GM21526 (cell line): ENCODE measurements around the gene ZNF443.
"Not testable (repeated sequence)": the region's sequence is repeated elsewhere in the genome, so short reads cannot be mapped to it uniquely, and the experiment has no call there.

Experiments used
- ATAC-seq: cut with Tn5 transposase; IDR thresholded peaks from one replicate; pipeline ENCODE4 v1.9.1; 2021; ENCODE audit warnings: moderate library complexity; ENCODE audit not compliant: unreplicated experiment, low FRiP score

The ZNF443 gene

DNA sequence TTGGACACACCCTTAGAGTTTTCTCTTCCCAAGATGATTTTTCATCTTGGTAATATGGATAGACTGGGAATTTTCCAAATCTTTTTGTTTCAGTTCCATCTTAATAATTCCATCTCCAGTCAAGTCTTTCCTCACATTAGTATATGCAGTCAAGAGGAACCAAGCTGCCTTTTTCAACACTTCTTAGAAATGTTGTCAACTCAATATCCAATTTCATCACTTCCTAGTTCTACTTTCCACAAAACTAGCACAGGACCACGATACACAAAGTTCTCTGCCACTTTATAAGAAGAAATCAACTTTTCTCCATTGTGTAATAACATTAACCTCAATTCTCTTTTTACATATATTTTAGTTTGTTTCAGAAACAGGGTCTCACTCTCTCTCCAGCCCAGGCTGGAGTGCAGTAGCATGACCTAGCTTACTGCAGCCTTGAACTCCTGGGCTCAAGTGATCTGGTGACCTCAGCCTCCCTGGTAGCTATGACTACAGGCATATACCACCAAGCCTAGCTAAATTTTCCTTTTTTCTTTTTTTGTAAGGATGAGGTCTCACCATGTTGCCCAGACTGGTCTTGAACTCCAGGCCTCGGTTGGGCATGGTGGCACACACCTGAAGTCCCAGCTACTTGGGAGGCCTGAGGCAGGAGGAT lies 15.5 kb downstream of the ZNF443 start:
- no peak for ATAC-seq

- ATAC-seq = not testable (repeated sequence)
Observed at GRCh38 chr19:12417273-12417672, 23.5 kb downstream of the ZNF443 start.

- ATAC-seq = no peak
Observed at GRCh38 chr19:12411893-12412292, 28.9 kb downstream of the ZNF443 start.

DNA sequence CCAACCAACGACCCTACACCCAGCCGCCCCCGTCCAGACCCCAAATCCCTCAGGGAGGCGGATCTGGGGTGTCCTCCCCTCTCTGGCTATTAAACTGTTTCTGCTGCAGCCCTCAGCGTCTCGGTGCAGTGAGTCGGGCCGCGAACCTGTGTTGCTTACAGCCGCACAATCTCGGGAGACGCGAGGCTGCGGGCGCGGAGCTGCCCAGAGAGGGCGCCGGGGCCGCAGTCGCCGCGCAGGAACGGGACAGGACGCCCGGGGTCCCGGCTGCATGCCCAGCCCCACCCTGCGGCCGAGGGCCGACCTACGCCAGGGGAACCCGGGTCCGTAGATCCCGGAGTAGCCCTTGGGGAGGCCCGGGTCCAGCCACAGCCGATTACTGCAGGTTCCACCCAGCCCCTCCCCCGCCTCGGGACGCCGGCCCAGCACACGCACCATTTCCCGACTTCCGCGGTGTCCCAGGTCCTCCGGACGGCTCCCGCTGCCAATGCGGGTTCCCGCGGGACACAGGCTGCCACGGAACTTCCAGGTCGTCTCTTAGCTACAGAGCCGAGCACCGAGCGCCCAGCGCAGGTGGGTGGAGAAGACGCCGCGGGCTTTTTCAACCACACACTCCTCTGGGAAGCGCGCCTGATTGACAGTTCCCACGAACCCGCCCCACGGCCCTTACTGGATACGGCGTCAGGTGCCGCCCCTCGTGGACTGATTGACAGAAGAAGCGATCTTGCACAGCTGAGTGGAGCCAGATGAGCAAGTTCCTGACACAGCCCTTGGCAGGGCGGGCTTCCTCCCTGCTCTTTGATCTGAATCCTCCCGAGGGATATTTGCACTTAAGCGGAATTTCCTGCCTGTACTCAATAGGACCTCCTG lies 40.0 kb downstream of the ZNF443 start, which contains the start of gene ZNF799:
Gene ZNF799, minus strand, starts transcription at position 639 of the 870 bp plus-strand sequence. Its CDS starts 201 bp downstream, at position 438.
- ATAC-seq = peak; percentile 75

DNA sequence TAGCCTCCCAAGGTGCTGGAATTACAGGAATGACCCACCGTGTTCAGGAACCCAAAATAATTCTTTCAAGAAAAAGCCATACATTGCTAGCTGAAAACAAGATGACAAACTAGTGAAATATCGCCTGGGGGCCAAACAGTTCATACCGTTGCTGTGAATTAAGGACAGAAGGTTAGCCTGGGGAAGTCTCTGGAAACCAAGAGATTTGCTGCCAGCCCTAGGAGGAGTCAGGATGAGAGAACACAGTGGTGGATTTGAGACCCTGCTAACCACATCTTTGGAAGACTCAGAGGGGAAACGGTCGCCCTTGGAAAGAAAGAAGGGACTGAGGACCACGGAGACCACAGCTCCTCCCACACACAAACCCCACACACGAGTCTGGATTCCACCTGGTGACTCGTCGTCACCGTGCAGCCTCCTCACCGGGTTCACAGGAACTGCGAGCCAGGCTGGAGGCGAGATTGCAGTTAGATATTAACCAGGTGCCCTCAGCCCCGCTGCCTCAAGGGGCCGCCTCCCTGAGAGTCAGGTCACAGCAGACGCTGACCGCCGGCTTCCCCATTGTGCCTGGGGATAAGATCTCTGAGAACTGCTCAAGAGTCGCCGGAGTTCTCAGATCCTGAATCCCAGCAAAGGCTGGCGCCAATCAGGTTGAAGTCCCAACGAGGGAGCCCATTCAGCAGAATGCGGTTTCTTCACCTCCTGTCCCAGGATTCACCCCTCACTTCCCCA lies 40.8 kb downstream of the ZNF443 start:
- peak; percentile 24 for ATAC-seq

- not testable (repeated sequence) for ATAC-seq
Observed at GRCh38 chr19:12391148-12391547, 49.7 kb downstream of the ZNF443 start.

- ATAC-seq = not testable (repeated sequence)
Observed at GRCh38 chr19:12386365-12386764, 54.5 kb downstream of the ZNF443 start.

- no peak for ATAC-seq
Observed at GRCh38 chr19:12380444-12380737, 60.4 kb downstream of the ZNF443 start.

- no peak for ATAC-seq
Observed at GRCh38 chr19:12379732-12380443, 60.9 kb downstream of the ZNF443 start.
